GM10248 (cell line): ENCODE results near the gene ATP10D.

Source experiments
- CTCF ChIA-PET: fragments of 300-600 bp; sonication (Branson Sonifier 250); formaldehyde crosslinking; extraction: SDS; loops from one replicate; lab custom pipeline; 2021; ENCODE audit warnings: antibody characterized with exemption; lab: Yijun Ruan, JAX
- POLR2A ChIA-PET: fragments of 350-650 bp; sonication (Branson Sonifier 250); formaldehyde crosslinking; extraction: SDS; loops from one replicate; lab custom pipeline; 2020; ENCODE audit warnings: antibody characterized with exemption; lab: Yijun Ruan, JAX
- DNase-seq: peaks from one replicate; pipeline ENCODE4 v3.0.0; 2012; ENCODE audit errors: extremely low spot score
- CTCF ChIP-seq: IDR thresholded peaks from 2 replicates; pipeline ENCODE4 v1.5.1; 2012; ENCODE audit warnings: mild to moderate bottlenecking, low read depth; ENCODE audit errors: extremely low read depth, missing control alignments, control extremely low read depth

Gene ATP10D

GRCh38 chr4:47473141-47473750 is 11.8 kb upstream of the ATP10D start:
- CTCF ChIA-PET, result interaction anchor here (1.4 to 4.3 kb wide), 2 partner anchors 9 kb away, joined by 7 to 19 read pairs; partner anchors contain the start of gene COMMD8
- TF ChIP-seq CTCF, result no peak
- no peak for DNase-seq
- POLR2A ChIA-PET, result no interaction called here

GRCh38 chr4:47474799-47475198 is 10.3 kb upstream of the ATP10D start:
- CTCF ChIA-PET, result no interaction called here
- no peak for DNase-seq
- POLR2A ChIA-PET, result no interaction called here

DNA sequence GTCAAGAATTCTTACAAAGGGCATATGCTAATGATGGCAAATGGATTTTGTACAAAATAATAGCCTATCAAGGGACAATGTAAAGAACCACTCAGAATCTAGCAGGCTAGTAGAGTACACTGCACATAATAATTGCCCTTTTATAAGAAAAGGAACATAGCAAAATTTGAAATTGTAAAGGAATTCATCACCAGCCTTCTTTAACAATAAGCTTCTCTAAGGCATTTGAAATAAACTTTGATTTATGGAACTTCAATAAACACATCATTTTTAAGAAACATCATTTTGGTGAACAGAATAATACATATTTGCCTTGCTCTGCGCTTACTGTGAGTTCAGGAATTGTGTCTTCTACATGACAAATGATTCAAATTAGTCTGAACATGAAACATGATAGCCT is 9.7 kb upstream of the ATP10D start:
- DNase-seq, result no peak
- CTCF ChIA-PET, result interaction anchor here (0.6 to 1.3 kb wide), 2 partner anchors 9 to 13 kb away, joined by 3 read pairs; no protein-coding TSS in a partner anchor

More at GRCh38 chr4:47474799-47475198, 10.3 kb upstream of the ATP10D start:
- TF ChIP-seq CTCF, result no peak

DNA sequence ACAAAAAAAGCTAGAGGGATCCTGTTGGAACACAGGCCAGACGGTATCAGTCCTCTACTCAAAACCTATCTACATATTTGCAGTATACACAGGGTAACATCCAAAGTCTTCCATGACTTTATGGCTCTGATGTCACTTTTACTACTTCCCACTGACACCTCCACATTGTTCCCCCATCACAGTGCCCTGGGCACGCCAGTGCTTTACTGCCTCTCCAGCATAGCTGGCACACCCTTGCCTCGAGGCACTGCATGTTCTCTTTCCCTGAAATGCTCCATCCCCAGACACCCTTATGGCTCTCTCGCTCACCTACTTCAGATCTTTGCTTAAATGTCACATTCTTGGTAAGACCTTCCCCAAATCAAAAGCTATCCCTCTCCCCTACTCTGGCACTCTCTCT is 6.3 kb upstream of the ATP10D start:
- TF ChIP-seq CTCF, result no peak
- CTCF ChIA-PET, result interaction anchor here (1.0 to 1.1 kb wide), 2 partner anchors 7 to 11 kb away, joined by 3 to 5 read pairs; no protein-coding TSS in a partner anchor
- DNase-seq, result no peak
- POLR2A ChIA-PET, result no interaction called here

More for the DNA sequence above, 9.7 kb upstream of the ATP10D start:
- POLR2A ChIA-PET, result no interaction called here
- TF ChIP-seq CTCF, result no peak

DNA sequence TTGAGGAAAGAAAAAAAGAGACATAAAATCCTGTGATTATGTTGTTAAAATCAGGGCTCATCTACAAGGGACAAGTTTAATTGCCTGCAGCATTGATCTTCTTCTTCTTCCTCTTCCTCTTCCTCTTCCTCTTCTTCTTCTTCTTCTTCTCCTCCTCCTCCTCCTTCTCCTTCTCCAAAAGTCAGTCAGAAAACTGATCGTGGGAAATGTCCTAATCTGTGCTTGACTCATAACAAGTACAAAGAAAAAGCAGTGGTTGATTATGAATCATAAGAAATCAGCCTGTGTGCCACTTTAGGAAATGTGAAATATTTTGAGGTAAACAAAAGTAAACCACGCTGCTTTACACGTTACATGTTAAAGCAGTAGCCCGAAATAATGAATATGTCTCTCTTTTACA is 2.7 kb upstream of the ATP10D start:
- ChIA-PET POLR2A (no interaction called here), CTCF (interaction anchor here (1.2 to 3.8 kb wide), 5 partner anchors 11 to 82 kb away, joined by 3 to 19 read pairs (median 14); partner anchors contain the start of gene COMMD8)
- no peak for TF ChIP-seq CTCF
- DNase-seq, result no peak

DNA sequence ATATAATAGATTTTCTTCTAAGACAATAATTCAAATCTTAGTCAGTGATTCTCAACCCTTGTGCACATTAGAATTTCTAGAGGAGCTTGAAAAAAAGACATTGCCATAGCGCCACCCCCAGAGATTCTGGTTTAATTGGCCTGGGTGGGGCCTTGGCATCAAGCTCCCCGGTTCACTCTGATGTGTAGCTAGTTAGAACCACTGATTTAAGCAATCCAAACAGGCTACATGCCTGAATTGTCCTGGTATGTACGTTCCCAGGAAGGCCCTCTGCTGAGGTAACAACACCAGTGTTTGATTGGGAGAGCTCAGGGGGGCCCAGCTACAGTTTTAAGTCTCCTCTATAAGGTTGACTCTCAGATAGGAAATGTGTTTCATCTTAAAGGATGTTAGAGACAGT is 1.3 kb upstream of the ATP10D start:
- POLR2A ChIA-PET, result no interaction called here
- TF ChIP-seq CTCF, result no peak
- no peak for DNase-seq
- CTCF ChIA-PET, result interaction anchor here (0.7 to 3.8 kb wide), 12 partner anchors 10 to 81 kb away, joined by 3 to 19 read pairs (median 4); partner anchors contain the start of gene COMMD8
